ENCODE measurements around the gene EBP.
A peak's percentile ranks its signal among the peaks of the same experiment; 100 is the strongest.
"Not testable (repeated sequence)": the region's sequence is repeated elsewhere in the genome, so short reads cannot be mapped to it uniquely, and the experiment has no call there.

Gene EBP

GRCh38 chrX:48520976-48521352 lies 644 bp upstream of the EBP start:
- DNase-seq (ENCODE audit: low read depth in 4 of 4, low spot score in 1 of 4): no peak

DNA sequence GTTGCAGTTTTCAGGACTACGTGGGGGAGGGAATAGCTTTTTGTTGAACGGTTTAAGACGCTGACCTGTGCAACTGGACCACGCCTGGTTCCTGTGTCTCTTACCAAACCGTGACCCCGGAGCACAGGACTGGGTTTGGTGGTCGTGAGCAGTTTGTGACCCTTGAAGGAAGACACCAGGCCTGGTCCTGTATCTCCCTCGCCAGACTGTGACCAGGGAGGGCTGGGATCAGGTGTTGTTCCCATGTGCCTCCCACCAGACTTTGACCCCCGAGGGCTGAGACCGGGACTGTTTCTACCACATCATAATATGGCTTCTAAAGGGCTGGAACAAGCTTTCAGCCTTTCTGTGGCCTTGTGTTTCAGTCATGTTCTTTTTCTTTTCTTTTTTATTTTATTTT lies 683 bp downstream of the EBP start:
- DNase-seq (ENCODE audit: low read depth in 4 of 4, low spot score in 1 of 4): no peak

DNA sequence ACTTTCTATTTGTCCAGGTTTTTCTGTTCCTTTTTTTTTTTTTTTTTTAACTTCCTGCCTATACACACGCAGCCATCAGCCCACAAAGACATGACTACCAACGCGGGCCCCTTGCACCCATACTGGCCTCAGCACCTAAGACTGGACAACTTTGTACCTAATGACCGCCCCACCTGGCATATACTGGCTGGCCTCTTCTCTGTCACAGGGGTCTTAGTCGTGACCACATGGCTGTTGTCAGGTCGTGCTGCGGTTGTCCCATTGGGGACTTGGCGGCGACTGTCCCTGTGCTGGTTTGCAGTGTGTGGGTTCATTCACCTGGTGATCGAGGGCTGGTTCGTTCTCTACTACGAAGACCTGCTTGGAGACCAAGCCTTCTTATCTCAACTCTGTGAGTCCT lies 2.1 kb downstream of the EBP start:
- no peak for DNase-seq (ENCODE audit: low read depth in 4 of 4, low spot score in 1 of 4)

- DNase-seq (ENCODE audit: low read depth in 4 of 4, low spot score in 1 of 4): not testable (repeated sequence)
Measured at GRCh38 chrX:48525853-48526252, 4.2 kb downstream of the EBP start.

- no peak for DNase-seq (ENCODE audit: low read depth in 4 of 4, low spot score in 1 of 4)
Measured at GRCh38 chrX:48530736-48531135, 9.1 kb downstream of the EBP start.

GRCh38 chrX:48531358-48531959 lies 9.9 kb downstream of the EBP start:
- DNase-seq (ENCODE audit: low read depth in 4 of 4, low spot score in 1 of 4): no peak

- no peak for DNase-seq (ENCODE audit: low read depth in 4 of 4, low spot score in 1 of 4)
Measured at GRCh38 chrX:48532161-48532560, 10.6 kb downstream of the EBP start.

DNA sequence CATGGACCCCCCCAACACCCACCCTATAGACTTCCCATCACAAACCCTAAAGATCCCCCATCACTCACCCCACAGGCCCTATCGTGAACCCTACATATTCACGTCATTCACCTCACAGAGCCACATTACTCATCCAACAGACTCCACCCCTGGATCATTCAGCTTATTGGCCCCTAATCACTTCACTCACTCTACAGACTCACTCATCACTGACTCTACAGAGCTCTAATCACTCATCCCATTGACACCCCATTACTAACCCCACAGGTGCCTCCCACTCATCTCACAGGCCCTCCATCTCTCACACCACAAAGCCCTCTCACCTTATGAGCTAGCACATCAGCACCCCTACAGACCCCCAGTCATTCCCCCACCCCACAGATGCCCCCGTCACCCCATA lies 11.6 kb downstream of the EBP start:
- DNase-seq (ENCODE audit: low read depth in 4 of 4, low spot score in 1 of 4): no peak

GRCh38 chrX:48538641-48539344 lies 17.2 kb downstream of the EBP start:
- no peak for DNase-seq (ENCODE audit: low read depth in 4 of 4, low spot score in 1 of 4)

DNA sequence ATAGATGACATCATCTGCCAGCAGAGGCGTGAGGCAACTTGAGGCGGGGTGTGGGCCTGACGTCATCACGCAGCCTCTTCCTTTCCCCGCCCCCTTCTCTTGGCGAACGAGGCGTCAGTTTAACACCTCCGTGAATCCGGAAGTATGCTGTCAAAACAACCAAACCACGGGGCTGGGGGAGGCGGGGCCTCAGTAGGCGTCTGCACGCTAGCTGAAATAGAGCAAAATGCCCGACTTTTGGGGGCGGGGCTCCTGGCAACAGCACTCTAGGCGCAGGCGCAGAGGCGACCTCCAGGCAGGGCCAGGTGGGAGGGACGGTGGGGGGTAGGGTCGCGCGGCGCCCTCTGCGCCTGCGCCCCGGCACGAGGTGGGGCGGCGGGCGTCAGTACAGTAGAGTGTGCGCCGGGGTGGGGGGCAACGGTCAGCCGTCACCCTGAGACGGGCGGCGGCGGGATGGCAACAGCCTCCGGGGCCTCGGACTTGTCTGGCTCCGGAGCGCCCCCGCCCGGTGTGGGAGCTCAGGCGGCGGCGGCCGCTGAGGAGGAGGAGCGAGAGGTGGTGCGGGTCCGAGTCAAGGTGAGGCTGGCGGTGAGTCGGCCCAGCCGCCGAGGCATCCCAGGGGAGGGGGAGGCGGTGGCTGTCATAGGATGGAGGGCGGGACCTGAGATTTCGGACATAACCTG lies 17.9 kb downstream of the EBP start, which contains the start of gene TBC1D25:
TSS of gene TBC1D25 (plus strand) at position 370 of the 683 bp plus-strand sequence. CDS start at position 454, 84 bp downstream.
- peak; percentile 81 to 94 (median 88) for DNase-seq (ENCODE audit: low read depth in 4 of 4, low spot score in 1 of 4)

- peak; percentile 9 to 30 (median 21) for DNase-seq (ENCODE audit: low read depth in 4 of 4, low spot score in 1 of 4)
Measured at GRCh38 chrX:48540028-48540375, 18.4 kb downstream of the EBP start.

DNA sequence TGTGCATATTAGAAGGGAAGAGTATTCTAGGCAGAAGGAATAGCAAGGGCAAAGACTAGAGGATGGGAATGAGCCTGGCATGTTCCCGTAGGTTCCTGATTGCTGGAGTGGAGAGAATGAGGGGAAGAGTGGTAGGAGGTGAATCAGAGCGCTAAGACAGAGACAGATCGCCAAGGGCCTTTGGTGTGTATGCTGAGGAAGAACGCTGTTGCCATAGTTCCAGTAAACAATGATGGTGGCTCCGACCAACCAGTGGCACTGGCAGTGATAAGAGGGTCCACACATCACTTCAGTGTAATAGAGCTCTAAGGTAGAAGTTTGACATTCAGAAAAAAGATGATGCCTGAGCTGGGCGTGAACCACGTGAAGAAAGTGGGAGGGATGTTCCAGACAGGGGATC lies 18.9 kb downstream of the EBP start:
- no peak for DNase-seq (ENCODE audit: low read depth in 4 of 4, low spot score in 1 of 4)

DNA sequence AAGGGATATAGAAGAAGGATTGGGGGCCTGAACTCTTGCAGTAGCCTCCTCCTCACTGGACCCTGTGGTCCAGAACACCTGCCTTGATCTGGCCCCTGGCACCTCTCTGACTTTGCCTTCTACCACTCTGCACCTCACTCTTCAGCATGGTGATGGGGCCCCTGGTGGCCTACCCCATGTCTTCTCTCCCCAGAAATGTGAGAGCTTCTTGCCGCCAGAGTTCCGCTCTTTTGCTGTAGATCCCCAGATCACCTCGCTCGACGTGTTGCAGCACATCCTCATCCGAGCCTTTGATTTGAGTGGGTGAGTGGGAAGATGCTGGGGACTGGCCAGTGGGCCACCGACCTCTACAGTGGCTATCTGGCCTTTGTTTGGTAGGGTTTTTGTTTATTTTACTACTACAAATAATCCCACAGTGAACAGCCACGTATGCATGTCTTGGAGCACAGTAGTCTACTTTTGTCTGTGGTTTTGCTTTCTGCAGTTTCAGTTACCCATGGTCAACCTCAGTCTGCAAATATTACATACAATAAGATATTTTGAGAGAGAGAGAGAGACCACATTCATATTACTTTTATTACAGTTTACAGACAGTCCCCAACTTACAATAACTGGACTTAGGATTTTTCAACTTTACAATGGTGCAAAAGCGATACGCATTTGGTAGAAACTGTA lies 19.7 kb downstream of the EBP start:
- DNase-seq (ENCODE audit: low read depth in 4 of 4, low spot score in 1 of 4): no peak

DNA sequence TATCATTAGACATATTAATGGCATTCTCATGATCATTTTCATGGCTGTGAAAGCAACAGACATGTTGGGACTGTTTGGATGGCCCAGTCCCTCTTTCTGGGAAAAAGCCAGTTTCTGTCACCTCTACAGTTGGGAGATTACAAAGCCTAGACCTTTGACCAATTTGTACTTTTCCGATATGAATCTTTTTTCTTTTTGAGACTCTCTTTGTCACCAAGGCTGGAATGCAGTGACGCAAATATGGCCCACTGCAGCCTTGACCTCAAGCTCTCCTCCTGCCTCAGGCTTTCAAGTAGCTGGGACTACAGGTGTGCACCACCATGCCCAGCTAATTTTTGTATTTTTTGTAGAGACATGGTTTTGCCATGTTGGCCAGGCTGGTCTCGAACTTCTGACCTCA lies 27.3 kb downstream of the EBP start:
- DNase-seq (ENCODE audit: low read depth in 4 of 4, low spot score in 1 of 4): no peak

GRCh38 chrX:48555731-48556325 lies 34.2 kb downstream of the EBP start:
- DNase-seq (ENCODE audit: low read depth in 4 of 4, low spot score in 1 of 4): not testable (repeated sequence)

DNA sequence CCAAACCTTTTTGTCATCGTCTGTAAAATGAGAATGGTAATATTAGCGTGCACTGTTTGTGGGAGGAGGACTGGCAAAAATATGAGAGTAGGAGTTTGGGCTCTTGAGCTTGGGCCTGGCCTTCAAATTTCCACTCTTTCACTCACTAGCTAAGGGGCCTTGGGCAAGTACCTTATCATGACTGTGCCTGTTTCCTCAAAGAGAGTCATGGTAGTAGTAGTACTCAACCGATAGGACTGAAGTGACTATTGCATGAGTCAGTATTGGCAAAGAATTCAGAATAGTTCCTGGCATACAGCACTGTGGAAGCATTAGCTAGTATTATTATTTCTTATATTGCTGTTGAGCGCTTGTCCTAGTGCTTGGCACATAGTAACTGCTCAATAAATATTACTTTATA lies 36.7 kb downstream of the EBP start:
- no peak for DNase-seq (ENCODE audit: low read depth in 4 of 4, low spot score in 1 of 4)

- DNase-seq (ENCODE audit: low read depth in 4 of 4, low spot score in 1 of 4): no peak
Measured at GRCh38 chrX:48559636-48560035, 38.0 kb downstream of the EBP start.

DNA sequence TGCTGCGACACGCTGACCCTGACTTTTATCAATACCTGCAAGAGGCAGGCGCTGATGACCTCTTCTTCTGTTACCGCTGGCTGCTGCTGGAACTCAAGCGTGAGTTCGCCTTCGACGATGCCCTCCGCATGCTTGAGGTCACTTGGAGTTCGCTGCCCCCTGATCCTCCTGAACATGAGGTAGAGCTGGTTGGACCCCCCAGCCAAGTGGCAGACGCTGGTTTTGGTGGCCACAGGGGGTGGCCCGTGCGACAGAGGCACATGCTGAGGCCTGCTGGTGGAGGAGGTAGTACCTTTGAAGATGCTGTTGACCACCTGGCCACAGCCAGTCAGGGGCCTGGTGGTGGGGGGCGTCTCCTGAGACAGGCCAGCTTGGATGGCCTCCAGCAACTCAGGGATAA lies 38.4 kb downstream of the EBP start:
- no peak for DNase-seq (ENCODE audit: low read depth in 4 of 4, low spot score in 1 of 4)

- no peak for DNase-seq (ENCODE audit: low read depth in 4 of 4, low spot score in 1 of 4)
Measured at GRCh38 chrX:48560681-48561080, 39.1 kb downstream of the EBP start.

GRCh38 chrX:48569958-48570357 lies 48.4 kb downstream of the EBP start:
- no peak for DNase-seq (ENCODE audit: low read depth in 4 of 4, low spot score in 1 of 4)

GRCh38 chrX:48573690-48574269 lies 52.2 kb downstream of the EBP start:
- no peak for DNase-seq (ENCODE audit: low read depth in 4 of 4, low spot score in 1 of 4)
